Neural progenitor cell (in vitro differentiated cells): Measurements from ENCODE around the gene FTCD. TPM values are rescaled to one million over a fixed set of nuclear protein-coding genes. Genes with fewer than 3 reads are reported as not detected.

Experiments
- DNase-seq: peaks from one replicate; pipeline ENCODE4 v3.0.0-alpha.2; 2016; ENCODE audit warnings: low spot score
- H2AFZ ChIP-seq: fragments of 200-600 bp; sonication (generic); replicated peaks from 2 replicates; pipeline ENCODE4 v1.6.1; 2016; ENCODE audit warnings: antibody characterized with exemption
- H3F3A ChIP-seq: fragments of 200-600 bp; sonication (generic); 2 replicates; pipeline ENCODE4 v1.6.1; 2016; ENCODE audit warnings: antibody characterized with exemption, low read depth
- H3K27ac ChIP-seq: fragments of 200-600 bp; sonication (generic); 2 replicates; pipeline ENCODE4 v1.5.1; 2016; ENCODE audit warnings: mild to moderate bottlenecking
- H3K27me3 ChIP-seq: fragments of 200-600 bp; sonication (generic); 2 replicates; pipeline ENCODE4 v1.6.1; 2016; ENCODE audit warnings: mild to moderate bottlenecking, moderate library complexity
- H3K36me3 ChIP-seq: fragments of 200-600 bp; sonication (generic); 2 replicates; pipeline ENCODE4 v1.5.1; 2016
- H3K4me1 ChIP-seq: fragments of 200-600 bp; sonication (generic); 2 replicates; pipeline ENCODE4 v1.6.1; 2016; ENCODE audit warnings: mixed run types
- H3K4me2 ChIP-seq: fragments of 200-600 bp; sonication (generic); 2 replicates; pipeline ENCODE4 v1.6.1; 2016
- H3K4me3 ChIP-seq: fragments of 200-600 bp; sonication (generic); 2 replicates; pipeline ENCODE4 v1.5.1; 2016
- H3K79me2 ChIP-seq: fragments of 200-600 bp; sonication (generic); 2 replicates; pipeline ENCODE4 v1.6.1; 2016; ENCODE audit warnings: low read depth
- H3K9ac ChIP-seq: fragments of 200-600 bp; sonication (generic); 2 replicates; pipeline ENCODE4 v1.6.1; 2016
- H3K9me3 ChIP-seq: fragments of 200-600 bp; sonication (generic); 2 replicates; pipeline ENCODE4 v1.5.1; 2016; ENCODE audit warnings: low read depth
- H4K20me1 ChIP-seq: fragments of 200-600 bp; sonication (generic); 2 replicates; pipeline ENCODE4 v1.6.1; 2016; ENCODE audit warnings: low read depth
- H3K27ac Mint-ChIP-seq: 3 replicates; pipeline ENCODE4 v1.8.0; 2021; ENCODE audit warnings: mixed read lengths
- H3K27me3 Mint-ChIP-seq: 2 replicates; pipeline ENCODE4 v1.8.0; 2022; ENCODE audit warnings: low read depth, mild to moderate bottlenecking, inconsistent platforms, moderate library complexity, mixed read lengths; ENCODE audit not compliant: insufficient read depth
- H3K36me3 Mint-ChIP-seq: 3 replicates; pipeline ENCODE4 v1.8.0; 2021; ENCODE audit warnings: mixed read lengths
- H3K4me1 Mint-ChIP-seq: 3 replicates; pipeline ENCODE4 v1.8.0; 2021; ENCODE audit warnings: mixed read lengths
- H3K4me3 Mint-ChIP-seq: 3 replicates; pipeline ENCODE4 v1.8.0; 2021; ENCODE audit warnings: mild to moderate bottlenecking, moderate library complexity, mixed read lengths
- H3K9me3 Mint-ChIP-seq: 3 replicates; pipeline ENCODE4 v1.8.0; 2020; ENCODE audit warnings: mixed read lengths
- EZH2 ChIP-seq: fragments of 200-600 bp; sonication (generic); IDR thresholded peaks from 2 replicates; pipeline ENCODE4 v1.6.1; 2017; ENCODE audit warnings: antibody characterized with exemption, mild to moderate bottlenecking, moderate library complexity
- EZH2phosphoT487 ChIP-seq: fragments of 200-600 bp; sonication (generic); IDR thresholded peaks from 2 replicates; pipeline ENCODE4 v1.6.1; 2017; ENCODE audit warnings: antibody characterized with exemption
- total RNA-seq: library from RNA; depleted of rRNA; stranded (reverse); fragments of >200 nt; gene quantifications from 2 replicates; pipeline ENCODE4 v1.2.3, GENCODE V29; 2015; ENCODE audit warnings: low replicate concordance
- TF ChIP-seq, protein P1 (sequence below): fragments of 200-600 bp; sonication (generic); IDR thresholded peaks from 2 replicates; pipeline ENCODE4 v1.5.1; 2017; ENCODE audit warnings: antibody characterized with exemption, mild to moderate bottlenecking

FTCD gene
- total RNA-seq, 1 donor from 2014 or later = not detected

DNA sequence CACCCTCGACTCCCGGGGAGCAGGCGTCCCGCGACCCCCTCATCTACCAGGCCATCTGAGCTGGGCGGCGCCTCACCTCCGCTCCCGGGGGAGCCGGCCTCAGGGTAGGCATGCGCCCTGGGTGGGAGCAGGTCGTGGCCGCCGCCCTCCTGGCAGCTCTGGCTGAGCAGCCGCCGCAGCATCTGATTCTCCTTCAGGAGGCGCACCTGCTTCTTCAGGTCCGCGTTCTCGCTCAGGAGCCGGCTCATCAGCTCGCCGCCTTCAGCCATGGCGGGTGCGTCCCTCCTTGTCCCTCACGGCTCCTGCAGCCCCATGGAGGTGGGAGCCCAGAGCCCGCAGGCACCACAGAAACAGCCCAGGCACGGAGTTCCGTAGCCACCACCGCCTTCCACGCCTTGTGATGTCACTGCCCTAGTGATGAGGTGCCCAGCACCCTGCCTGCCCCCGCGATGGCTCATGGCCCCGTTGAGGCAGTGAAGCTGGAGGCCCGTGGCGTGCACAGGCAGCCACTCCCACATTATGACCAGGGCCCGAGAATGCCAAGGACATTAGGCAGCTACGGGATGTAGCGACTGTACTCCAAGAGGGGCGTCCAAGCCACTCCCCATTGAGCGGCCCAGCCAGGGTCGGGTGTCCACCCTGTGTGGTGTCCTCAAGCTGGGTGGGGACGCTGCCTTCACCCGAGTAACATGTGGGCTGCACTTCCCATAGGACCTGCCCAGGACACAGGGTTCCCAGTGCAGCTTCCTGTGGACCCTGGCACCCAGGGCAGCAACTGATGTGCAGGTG lies 27.4 kb upstream of the FTCD start:
- no peak for TF ChIP-seq EZH2
- TF ChIP-seq, protein P1, sequence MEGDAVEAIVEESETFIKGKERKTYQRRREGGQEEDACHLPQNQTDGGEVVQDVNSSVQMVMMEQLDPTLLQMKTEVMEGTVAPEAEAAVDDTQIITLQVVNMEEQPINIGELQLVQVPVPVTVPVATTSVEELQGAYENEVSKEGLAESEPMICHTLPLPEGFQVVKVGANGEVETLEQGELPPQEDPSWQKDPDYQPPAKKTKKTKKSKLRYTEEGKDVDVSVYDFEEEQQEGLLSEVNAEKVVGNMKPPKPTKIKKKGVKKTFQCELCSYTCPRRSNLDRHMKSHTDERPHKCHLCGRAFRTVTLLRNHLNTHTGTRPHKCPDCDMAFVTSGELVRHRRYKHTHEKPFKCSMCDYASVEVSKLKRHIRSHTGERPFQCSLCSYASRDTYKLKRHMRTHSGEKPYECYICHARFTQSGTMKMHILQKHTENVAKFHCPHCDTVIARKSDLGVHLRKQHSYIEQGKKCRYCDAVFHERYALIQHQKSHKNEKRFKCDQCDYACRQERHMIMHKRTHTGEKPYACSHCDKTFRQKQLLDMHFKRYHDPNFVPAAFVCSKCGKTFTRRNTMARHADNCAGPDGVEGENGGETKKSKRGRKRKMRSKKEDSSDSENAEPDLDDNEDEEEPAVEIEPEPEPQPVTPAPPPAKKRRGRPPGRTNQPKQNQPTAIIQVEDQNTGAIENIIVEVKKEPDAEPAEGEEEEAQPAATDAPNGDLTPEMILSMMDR = no peak
- peaks cover 2% of the 10 kb centered on the region for H3K9me3 Mint-ChIP-seq
- no peak overlapping the region for H3K27ac Mint-ChIP-seq
- Histone ChIP-seq H3K27ac (no peak overlapping the region), H4K20me1 (peaks cover 2% of the 10 kb centered on the region), H3K4me3 (no peak overlapping the region), H3K27me3 (no peaks in the 10 kb centered on the region), H3K36me3 (no peaks in the 10 kb centered on the region), H2AFZ (no peak overlapping the region), H3K4me2 (no peak overlapping the region), H3F3A (peaks cover 8% of the 10 kb centered on the region), H3K79me2 (peaks cover 4% of the 10 kb centered on the region), H3K9me3 (no peaks in the 10 kb centered on the region), H3K4me1 (peaks cover 5% of the 10 kb centered on the region), H3K9ac (no peak overlapping the region)
- peaks cover 11% of the 10 kb centered on the region for H3K36me3 Mint-ChIP-seq
- peaks cover 19% of the 10 kb centered on the region for H3K4me1 Mint-ChIP-seq
- H3K27me3 Mint-ChIP-seq = no peaks in the 10 kb centered on the region
- H3K4me3 Mint-ChIP-seq = peak overlapping the region; percentile 75
- DNase-seq = no peak

DNA sequence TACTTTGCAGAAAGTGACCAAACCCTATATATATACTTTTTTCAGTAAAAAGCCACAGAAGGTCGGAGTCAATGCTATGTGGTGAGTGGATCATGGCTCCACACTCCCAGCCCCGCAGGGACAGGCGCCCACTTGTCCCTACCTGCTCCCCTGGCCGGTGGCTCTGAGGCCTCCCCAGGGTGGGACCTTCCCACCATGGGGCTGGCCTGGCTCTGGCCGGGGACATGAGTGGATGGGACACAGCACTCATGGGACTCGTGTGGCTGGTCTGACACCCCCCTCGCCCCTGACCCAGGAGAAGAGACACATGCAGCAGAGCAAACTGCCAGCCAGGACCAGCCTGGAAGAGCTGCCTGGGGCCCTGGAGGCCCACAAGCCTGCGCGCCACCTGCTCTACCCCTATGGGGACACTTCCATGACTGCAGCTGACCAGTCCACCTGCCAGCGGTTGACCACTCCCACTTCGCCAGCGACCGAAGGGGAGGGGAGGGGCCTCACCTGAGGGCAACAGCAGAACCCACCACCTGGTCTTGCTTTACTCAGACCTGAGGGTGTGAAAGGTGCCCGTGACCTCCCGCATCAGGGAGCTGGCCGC lies 26.7 kb upstream of the FTCD start:
- H3K27ac ChIP-seq = no peak overlapping the region
- Mint-ChIP-seq H3K27me3 (no peaks in the 10 kb centered on the region), H3K27ac (no peak overlapping the region), H3K9me3 (peaks cover 9% of the 10 kb centered on the region), H3K36me3 (peaks cover 10% of the 10 kb centered on the region), H3K4me1 (peaks cover 13% of the 10 kb centered on the region), H3K4me3 (peak overlapping the region; percentile 57)
- TF ChIP-seq, protein P1 = no peak
- TF ChIP-seq EZH2phosphoT487 = no peak
- TF ChIP-seq EZH2 = no peak
- H4K20me1 ChIP-seq = peaks cover 2% of the 10 kb centered on the region
- H3K79me2 ChIP-seq = peaks cover 11% of the 10 kb centered on the region
- peaks cover 5% of the 10 kb centered on the region for H3K4me1 ChIP-seq
- H3K27me3 ChIP-seq = no peaks in the 10 kb centered on the region
- no peaks in the 10 kb centered on the region for H3K36me3 ChIP-seq
- H3K4me2 ChIP-seq = no peak overlapping the region
- DNase-seq = no peak
- no peak overlapping the region for H3K9ac ChIP-seq
- no peaks in the 10 kb centered on the region for H3K9me3 ChIP-seq
- no peak overlapping the region for H2AFZ ChIP-seq
- peaks cover 8% of the 10 kb centered on the region for H3F3A ChIP-seq
- H3K4me3 ChIP-seq = no peak overlapping the region

DNA sequence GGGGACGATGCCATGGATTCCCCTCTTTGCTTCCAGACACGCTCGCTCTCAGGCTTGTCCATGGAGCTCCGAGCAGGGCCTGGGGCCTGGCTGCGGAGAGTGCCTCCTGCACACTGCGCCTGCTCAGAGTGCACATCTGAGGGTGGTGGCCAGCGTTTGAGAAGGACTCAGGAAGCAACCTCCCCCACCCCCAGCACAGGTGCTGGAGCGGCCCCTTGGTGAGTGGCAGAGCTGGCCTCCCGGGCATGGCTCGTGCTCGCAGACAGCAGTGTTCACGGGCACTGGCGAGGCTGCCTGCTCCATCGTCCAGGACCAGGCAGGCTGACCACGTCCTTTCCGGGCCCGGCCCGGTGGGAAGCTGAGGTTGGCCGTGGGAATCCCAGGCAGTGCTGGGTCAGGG lies 26.1 kb upstream of the FTCD start:
- H3K27ac ChIP-seq = no peak overlapping the region
- no peaks in the 10 kb centered on the region for H3K9me3 ChIP-seq
- Mint-ChIP-seq H3K9me3 (peaks cover 14% of the 10 kb centered on the region), H3K4me3 (no peak overlapping the region), H3K27me3 (no peaks in the 10 kb centered on the region), H3K36me3 (peaks cover 9% of the 10 kb centered on the region), H3K27ac (no peak overlapping the region), H3K4me1 (peaks cover 11% of the 10 kb centered on the region)
- TF ChIP-seq EZH2 (no peak), EZH2phosphoT487 (no peak)
- TF ChIP-seq, protein P1 = no peak
- no peaks in the 10 kb centered on the region for H3K27me3 ChIP-seq
- peaks cover 17% of the 10 kb centered on the region for H3K79me2 ChIP-seq
- no peak overlapping the region for H3K4me3 ChIP-seq
- no peak overlapping the region for H2AFZ ChIP-seq
- H4K20me1 ChIP-seq = peaks cover 2% of the 10 kb centered on the region
- peaks cover 8% of the 10 kb centered on the region for H3F3A ChIP-seq
- peaks cover 5% of the 10 kb centered on the region for H3K4me1 ChIP-seq
- no peak for DNase-seq
- H3K4me2 ChIP-seq = no peak overlapping the region
- no peaks in the 10 kb centered on the region for H3K36me3 ChIP-seq
- no peak overlapping the region for H3K9ac ChIP-seq
